ENCODE measurements around the gene CD300H.

CD300H gene

DNA sequence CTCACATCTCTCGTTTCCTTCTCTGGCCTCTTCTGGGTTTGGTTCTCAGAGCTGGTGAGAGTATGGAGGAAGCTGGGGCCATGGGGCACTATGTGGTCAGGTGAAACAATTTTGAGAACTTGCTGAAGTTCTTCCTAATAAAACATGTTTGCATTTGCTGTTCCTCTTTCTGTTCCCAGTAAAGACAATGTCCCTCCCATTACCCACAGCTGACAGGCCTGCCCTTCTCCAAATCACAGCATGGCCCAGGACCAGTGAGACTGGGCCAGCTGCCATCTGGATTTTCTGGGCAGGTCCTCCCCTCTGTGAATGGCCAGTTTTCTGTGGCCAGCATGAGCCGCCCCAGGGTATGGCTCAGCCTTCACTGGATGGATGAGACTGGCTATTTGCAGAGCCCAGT lies at the start of gene CD300H:
Gene CD300H (minus strand): TSS at position 113 of the 400 bp plus-strand sequence.
- Histone ChIP-seq H3K36me3 (ENCODE audit: control insufficient read depth, low read depth, low read length) (no peaks in the 10 kb centered on the region), H3K9ac (ENCODE audit: low read length) (no peak within 1 kb of the TSS), H3K27ac (ENCODE audit: low read length) (no peak within 1 kb of the TSS), H3K4me1 (ENCODE audit: control insufficient read depth, low read depth, low read length) (no peaks in the 10 kb centered on the region), H3K27me3 (ENCODE audit: control insufficient read depth, insufficient read depth, low read length) (no peaks in the 10 kb centered on the region), H3K9me3 (ENCODE audit: control insufficient read depth, low read depth, low read length) (no peaks in the 10 kb centered on the region), H3K4me3 (ENCODE audit: low read length) (no peak within 1 kb of the TSS)

DNA sequence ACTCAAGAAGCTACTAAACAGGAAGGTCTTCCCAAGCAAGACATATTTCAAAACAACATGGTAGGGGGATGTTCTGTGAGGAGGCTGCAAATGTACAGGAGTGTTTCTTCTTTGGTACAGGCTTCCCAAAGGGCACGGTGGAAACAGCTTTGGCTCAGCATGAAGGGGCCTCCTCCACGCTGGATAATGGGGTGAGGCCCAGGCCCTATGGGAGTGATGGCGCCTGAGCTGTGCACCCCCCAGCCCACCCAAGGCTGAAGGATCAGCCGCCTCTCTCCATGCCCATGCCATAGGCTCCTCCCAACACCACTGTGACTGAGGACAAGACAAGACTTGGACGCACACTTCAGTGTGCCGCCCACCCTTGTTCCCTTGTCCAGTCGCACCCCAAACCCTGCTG lies 49.4 kb upstream of the CD300H start:
- Histone ChIP-seq H3K4me1 (ENCODE audit: control insufficient read depth, low read depth, low read length) (no peaks in the 10 kb centered on the region), H3K27ac (ENCODE audit: low read length) (no peak overlapping the region)

DNA sequence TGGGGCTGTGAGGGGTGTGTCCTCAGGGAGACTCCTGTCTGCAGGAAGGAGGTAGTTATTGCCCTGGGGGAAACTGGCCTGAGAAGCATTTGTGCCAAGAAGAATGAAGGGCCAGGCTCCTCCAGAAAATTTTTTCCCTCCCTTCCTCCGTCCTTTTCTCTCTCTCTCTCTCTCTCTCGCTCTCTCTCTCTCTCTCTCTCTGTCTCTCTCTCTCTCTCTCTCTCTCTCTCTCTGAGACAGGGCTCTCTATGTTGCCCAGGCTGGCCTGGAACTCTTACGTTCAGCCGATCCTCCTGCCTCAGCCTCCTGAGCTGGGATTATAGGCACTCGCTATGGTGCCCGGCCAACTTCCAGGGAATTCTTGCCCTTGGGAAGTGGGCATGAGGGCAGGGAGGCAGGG lies 44.7 kb upstream of the CD300H start:
- Histone ChIP-seq H3K9me3 (ENCODE audit: control insufficient read depth, low read depth, low read length) (no peaks in the 10 kb centered on the region), H3K36me3 (ENCODE audit: control insufficient read depth, low read depth, low read length) (no peaks in the 10 kb centered on the region), H3K9ac (ENCODE audit: low read length) (no peak overlapping the region), H3K27ac (ENCODE audit: low read length) (no peak overlapping the region), H3K27me3 (ENCODE audit: control insufficient read depth, insufficient read depth, low read length) (peaks cover 6% of the 10 kb centered on the region), H3K4me3 (ENCODE audit: low read length) (no peak overlapping the region), H3K4me1 (ENCODE audit: control insufficient read depth, low read depth, low read length) (no peaks in the 10 kb centered on the region)

More for the DNA sequence above, 49.4 kb upstream of the CD300H start:
- Histone ChIP-seq H3K27me3 (ENCODE audit: control insufficient read depth, insufficient read depth, low read length) (peaks cover 3% of the 10 kb centered on the region), H3K9me3 (ENCODE audit: control insufficient read depth, low read depth, low read length) (no peaks in the 10 kb centered on the region), H3K4me3 (ENCODE audit: low read length) (no peak overlapping the region), H3K36me3 (ENCODE audit: control insufficient read depth, low read depth, low read length) (no peaks in the 10 kb centered on the region), H3K9ac (ENCODE audit: low read length) (no peak overlapping the region)

DNA sequence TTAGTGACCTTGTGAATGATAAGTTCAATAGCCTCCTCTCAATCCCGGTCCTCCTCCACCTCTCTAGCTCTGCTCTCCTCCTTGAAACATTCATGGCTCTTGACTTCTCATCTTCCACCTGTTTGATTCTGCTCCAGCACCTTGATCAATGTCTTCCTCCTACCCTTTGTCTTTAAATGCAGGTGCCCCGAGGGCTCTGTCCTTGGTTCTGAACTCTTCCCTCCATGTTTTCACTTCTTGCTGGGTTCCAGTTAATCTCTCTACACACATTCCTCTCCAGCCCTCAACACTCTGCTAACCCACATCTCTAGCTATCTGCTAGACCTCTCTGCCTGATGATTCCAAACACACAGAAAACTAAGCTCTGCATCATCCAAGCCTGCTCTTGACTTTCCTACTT lies 42.8 kb upstream of the CD300H start:
- H3K4me3 ChIP-seq (ENCODE audit: low read length): no peak overlapping the region

DNA sequence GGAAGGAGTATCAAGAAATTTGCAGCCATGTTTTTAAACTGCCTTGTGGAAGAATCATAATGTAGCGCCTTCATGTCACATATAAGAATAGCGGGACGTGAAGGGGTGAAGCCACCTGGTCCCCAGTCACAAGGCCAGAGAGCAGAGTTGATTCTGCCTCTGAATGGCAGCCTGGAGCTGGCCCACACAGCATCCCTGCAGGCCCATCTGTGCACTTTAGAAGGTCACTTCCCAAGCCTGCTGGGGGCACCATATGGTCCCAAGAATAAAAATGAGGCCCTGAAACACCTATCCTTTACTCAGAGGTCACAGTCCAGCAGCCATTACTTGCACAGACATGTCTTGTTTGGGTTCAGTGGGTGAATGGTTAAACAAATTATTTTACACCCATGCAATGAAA lies 41.2 kb upstream of the CD300H start:
- Histone ChIP-seq H3K4me1 (ENCODE audit: control insufficient read depth, low read depth, low read length) (no peaks in the 10 kb centered on the region), H3K27me3 (ENCODE audit: control insufficient read depth, insufficient read depth, low read length) (peaks cover 6% of the 10 kb centered on the region), H3K4me3 (ENCODE audit: low read length) (no peak overlapping the region), H3K9me3 (ENCODE audit: control insufficient read depth, low read depth, low read length) (no peaks in the 10 kb centered on the region), H3K27ac (ENCODE audit: low read length) (no peak overlapping the region), H3K9ac (ENCODE audit: low read length) (no peak overlapping the region), H3K36me3 (ENCODE audit: control insufficient read depth, low read depth, low read length) (no peaks in the 10 kb centered on the region)

More for the DNA sequence above, 42.8 kb upstream of the CD300H start:
- H3K9ac ChIP-seq (ENCODE audit: low read length): no peak overlapping the region
- H3K9me3 ChIP-seq (ENCODE audit: control insufficient read depth, low read depth, low read length): no peaks in the 10 kb centered on the region
- no peak overlapping the region for H3K27ac ChIP-seq (ENCODE audit: low read length)
- H3K4me1 ChIP-seq (ENCODE audit: control insufficient read depth, low read depth, low read length): no peaks in the 10 kb centered on the region
- H3K36me3 ChIP-seq (ENCODE audit: control insufficient read depth, low read depth, low read length): no peaks in the 10 kb centered on the region
- peaks cover 6% of the 10 kb centered on the region for H3K27me3 ChIP-seq (ENCODE audit: control insufficient read depth, insufficient read depth, low read length)

DNA sequence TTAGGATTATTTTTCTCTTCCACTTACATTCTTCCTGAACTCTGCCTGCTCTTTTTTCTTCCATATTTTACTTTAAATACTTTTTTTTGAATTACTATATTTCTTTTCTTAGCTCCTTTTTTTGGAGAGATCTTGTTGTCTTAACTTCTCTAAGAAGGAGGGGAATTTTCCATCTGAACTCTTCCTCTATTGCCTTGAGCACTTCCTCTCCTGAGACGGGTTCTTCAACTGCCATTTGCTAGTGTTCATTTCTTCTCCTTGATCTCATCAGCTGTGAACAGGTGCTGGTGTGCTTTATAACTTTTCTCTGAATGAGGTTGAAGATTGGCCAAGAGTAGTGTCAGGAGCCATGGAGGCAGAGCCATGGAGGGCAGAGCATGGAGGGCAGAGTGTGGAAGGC lies 39.9 kb upstream of the CD300H start:
- Histone ChIP-seq H3K36me3 (ENCODE audit: control insufficient read depth, low read depth, low read length) (no peaks in the 10 kb centered on the region), H3K9ac (ENCODE audit: low read length) (no peak overlapping the region), H3K9me3 (ENCODE audit: control insufficient read depth, low read depth, low read length) (no peaks in the 10 kb centered on the region), H3K4me3 (ENCODE audit: low read length) (no peak overlapping the region), H3K27ac (ENCODE audit: low read length) (no peak overlapping the region), H3K4me1 (ENCODE audit: control insufficient read depth, low read depth, low read length) (no peaks in the 10 kb centered on the region), H3K27me3 (ENCODE audit: control insufficient read depth, insufficient read depth, low read length) (peaks cover 6% of the 10 kb centered on the region)

DNA sequence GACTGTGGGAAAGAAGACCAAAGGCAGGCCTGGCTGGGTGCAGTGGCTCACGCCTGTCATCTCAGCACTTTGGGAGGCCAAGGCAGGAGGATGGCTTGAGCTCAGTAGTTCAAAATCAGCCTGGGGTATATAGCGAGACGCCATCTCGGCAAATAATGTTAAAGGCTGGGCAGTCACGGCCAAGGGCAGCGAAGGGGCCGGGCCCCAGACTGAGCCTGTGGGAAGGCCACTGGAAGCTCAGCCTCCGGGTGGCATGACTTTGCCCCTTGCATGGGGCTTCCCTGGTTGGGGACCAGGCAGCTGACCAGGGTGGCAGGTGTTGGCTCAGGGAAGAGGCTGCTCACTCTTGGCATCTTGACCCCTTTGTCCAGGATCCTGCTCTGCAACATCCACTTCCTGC lies 38.7 kb upstream of the CD300H start:
- no peaks in the 10 kb centered on the region for H3K27me3 ChIP-seq (ENCODE audit: control insufficient read depth, insufficient read depth, low read length)
- H3K4me3 ChIP-seq (ENCODE audit: low read length): no peak overlapping the region
- no peak overlapping the region for H3K27ac ChIP-seq (ENCODE audit: low read length)
- no peaks in the 10 kb centered on the region for H3K9me3 ChIP-seq (ENCODE audit: control insufficient read depth, low read depth, low read length)
- no peak overlapping the region for H3K9ac ChIP-seq (ENCODE audit: low read length)
- H3K4me1 ChIP-seq (ENCODE audit: control insufficient read depth, low read depth, low read length): no peaks in the 10 kb centered on the region
- no peaks in the 10 kb centered on the region for H3K36me3 ChIP-seq (ENCODE audit: control insufficient read depth, low read depth, low read length)

DNA sequence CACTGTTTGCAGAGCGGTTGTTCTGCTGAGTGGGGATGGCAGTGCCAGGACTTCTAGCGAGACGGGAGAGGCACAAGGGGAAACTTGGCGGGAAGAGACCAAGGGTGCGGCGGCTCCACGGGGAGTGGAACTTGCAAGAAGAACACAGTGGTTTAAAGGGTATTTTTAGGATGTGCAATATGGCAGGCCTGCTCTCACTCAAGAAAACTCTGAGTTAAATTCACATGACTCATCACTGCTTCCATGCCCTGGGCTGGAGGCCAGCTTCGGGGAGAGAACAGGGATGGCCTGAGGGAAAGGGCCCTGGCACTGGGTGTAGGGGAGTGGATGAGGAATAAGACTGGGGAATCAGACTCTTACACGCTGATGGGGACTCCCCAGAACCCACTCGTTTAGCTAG lies 38.1 kb upstream of the CD300H start:
- no peak overlapping the region for H3K9ac ChIP-seq (ENCODE audit: low read length)
- H3K4me3 ChIP-seq (ENCODE audit: low read length): no peak overlapping the region
- no peaks in the 10 kb centered on the region for H3K9me3 ChIP-seq (ENCODE audit: control insufficient read depth, low read depth, low read length)
- no peaks in the 10 kb centered on the region for H3K4me1 ChIP-seq (ENCODE audit: control insufficient read depth, low read depth, low read length)
- no peak overlapping the region for H3K27ac ChIP-seq (ENCODE audit: low read length)
- no peaks in the 10 kb centered on the region for H3K36me3 ChIP-seq (ENCODE audit: control insufficient read depth, low read depth, low read length)
- no peaks in the 10 kb centered on the region for H3K27me3 ChIP-seq (ENCODE audit: control insufficient read depth, insufficient read depth, low read length)

DNA sequence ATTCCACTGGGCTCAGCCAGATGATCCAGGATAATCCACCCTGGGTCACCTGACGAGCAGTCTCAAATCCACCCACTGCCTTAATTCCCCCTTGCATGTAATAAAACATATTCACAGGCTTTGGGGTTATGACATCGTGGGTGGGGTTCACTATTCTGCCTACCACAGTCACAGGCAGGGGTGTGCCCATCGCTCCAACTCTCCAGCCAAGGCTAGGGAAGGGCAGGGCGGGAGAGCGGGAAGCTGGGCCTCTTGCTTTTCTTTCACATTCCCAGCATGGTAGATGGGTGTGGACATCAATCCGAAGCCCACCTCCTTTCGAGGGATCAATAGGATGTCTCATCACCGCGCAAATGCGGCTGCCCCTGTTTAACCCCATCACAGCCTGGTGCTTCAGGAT lies 37.5 kb upstream of the CD300H start:
- no peak overlapping the region for H3K27ac ChIP-seq (ENCODE audit: low read length)
- no peak overlapping the region for H3K4me3 ChIP-seq (ENCODE audit: low read length)
- no peaks in the 10 kb centered on the region for H3K4me1 ChIP-seq (ENCODE audit: control insufficient read depth, low read depth, low read length)
- H3K9ac ChIP-seq (ENCODE audit: low read length): no peak overlapping the region
- H3K9me3 ChIP-seq (ENCODE audit: control insufficient read depth, low read depth, low read length): no peaks in the 10 kb centered on the region
- no peaks in the 10 kb centered on the region for H3K27me3 ChIP-seq (ENCODE audit: control insufficient read depth, insufficient read depth, low read length)
- H3K36me3 ChIP-seq (ENCODE audit: control insufficient read depth, low read depth, low read length): no peaks in the 10 kb centered on the region

DNA sequence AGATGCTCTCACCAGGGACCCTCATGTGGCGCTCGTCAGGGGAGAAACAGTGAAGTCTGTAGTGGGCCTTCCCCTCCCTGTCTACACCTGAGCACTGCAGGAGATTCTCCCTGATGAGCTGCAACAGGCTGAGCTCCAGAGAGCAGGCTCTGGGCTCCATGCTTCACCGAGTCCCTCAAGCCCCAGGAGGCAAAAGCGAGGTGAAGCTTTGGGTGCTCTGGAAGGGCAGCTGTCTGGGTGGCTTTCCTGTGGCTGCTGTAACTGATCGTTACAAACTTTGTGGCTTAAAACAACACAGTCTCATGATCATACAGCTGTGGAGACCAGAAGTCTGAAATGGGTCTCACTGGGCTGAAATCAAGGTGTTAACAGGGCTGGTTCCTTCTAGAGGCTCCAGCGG lies 36.9 kb upstream of the CD300H start:
- Histone ChIP-seq H3K4me1 (ENCODE audit: control insufficient read depth, low read depth, low read length) (no peaks in the 10 kb centered on the region), H3K4me3 (ENCODE audit: low read length) (no peak overlapping the region), H3K36me3 (ENCODE audit: control insufficient read depth, low read depth, low read length) (no peaks in the 10 kb centered on the region), H3K9ac (ENCODE audit: low read length) (no peak overlapping the region), H3K27me3 (ENCODE audit: control insufficient read depth, insufficient read depth, low read length) (no peaks in the 10 kb centered on the region), H3K9me3 (ENCODE audit: control insufficient read depth, low read depth, low read length) (no peaks in the 10 kb centered on the region), H3K27ac (ENCODE audit: low read length) (no peak overlapping the region)

DNA sequence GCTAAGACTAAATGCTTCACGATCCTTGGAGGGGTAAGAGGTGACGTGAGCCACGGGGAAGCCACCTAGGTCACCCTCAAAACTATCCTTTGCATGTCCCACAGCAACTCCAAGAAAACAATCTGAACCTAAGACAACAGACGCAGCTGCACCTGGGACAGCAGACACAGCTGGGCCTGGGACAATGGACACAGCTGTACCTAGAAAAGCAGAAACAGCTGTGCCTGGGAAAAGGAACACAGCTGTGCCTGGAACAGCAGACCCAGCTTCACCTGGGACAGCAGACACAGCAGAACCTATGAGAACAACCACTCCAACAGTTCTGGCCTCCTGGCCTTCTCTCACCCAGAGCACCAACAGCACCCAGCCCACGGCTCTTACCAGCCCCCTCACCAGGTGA lies 36.4 kb upstream of the CD300H start:
- H3K9ac ChIP-seq (ENCODE audit: low read length): no peak overlapping the region
- no peaks in the 10 kb centered on the region for H3K27me3 ChIP-seq (ENCODE audit: control insufficient read depth, insufficient read depth, low read length)
- H3K36me3 ChIP-seq (ENCODE audit: control insufficient read depth, low read depth, low read length): no peaks in the 10 kb centered on the region
- no peaks in the 10 kb centered on the region for H3K4me1 ChIP-seq (ENCODE audit: control insufficient read depth, low read depth, low read length)
- no peaks in the 10 kb centered on the region for H3K9me3 ChIP-seq (ENCODE audit: control insufficient read depth, low read depth, low read length)
- H3K4me3 ChIP-seq (ENCODE audit: low read length): no peak overlapping the region
- H3K27ac ChIP-seq (ENCODE audit: low read length): no peak overlapping the region

DNA sequence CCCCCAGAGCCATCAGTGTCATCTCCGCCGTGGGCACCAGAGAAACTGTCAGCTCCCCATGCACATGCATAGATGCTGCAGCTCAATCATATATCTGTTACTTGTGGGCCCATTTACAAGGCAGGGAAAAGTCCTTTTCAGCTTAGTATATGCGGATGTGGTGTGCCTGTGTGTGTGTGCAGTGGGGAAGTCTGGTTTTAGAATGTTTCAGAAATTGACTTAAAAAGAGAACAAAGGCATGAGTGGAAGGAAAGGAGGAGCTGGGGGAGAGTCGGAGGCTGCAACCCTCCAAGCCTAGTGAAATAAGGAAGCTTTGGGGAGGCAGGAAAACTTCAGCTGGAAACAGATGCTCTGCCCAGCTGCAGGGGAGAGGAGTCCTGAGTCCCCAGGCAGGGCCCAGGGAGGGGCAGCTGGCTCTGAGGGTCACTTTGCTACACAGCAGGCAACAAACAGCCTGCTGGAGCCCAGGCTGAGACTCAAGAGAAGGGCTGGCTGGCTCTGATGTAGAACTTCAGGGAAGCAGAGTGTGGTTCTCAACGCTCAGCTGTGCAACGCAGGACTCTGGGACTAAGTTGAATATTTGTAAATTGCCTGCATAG lies 35.8 kb upstream of the CD300H start:
- H3K4me3 ChIP-seq (ENCODE audit: low read length): no peak overlapping the region
- no peaks in the 10 kb centered on the region for H3K27me3 ChIP-seq (ENCODE audit: control insufficient read depth, insufficient read depth, low read length)
- H3K4me1 ChIP-seq (ENCODE audit: control insufficient read depth, low read depth, low read length): no peaks in the 10 kb centered on the region
- no peak overlapping the region for H3K9ac ChIP-seq (ENCODE audit: low read length)
- no peak overlapping the region for H3K27ac ChIP-seq (ENCODE audit: low read length)
- H3K9me3 ChIP-seq (ENCODE audit: control insufficient read depth, low read depth, low read length): no peaks in the 10 kb centered on the region
- H3K36me3 ChIP-seq (ENCODE audit: control insufficient read depth, low read depth, low read length): no peaks in the 10 kb centered on the region

Measured in iPS-18a (cell line).